Activated CD8-positive, alpha-beta T cell treated with anti-CD3 and anti-CD28 coated beads for 36 hours (primary cell): Measurements from ENCODE around the gene PANK4. TPM values are rescaled to one million over a fixed set of nuclear protein-coding genes. Genes with fewer than 3 reads are reported as not detected.
"Not testable (repeated sequence)": the region's sequence is repeated elsewhere in the genome, so short reads cannot be mapped to it uniquely, and the experiment has no call there.

Source experiments
- ATAC-seq: fragments of 200-7000 bp; cut with Tn5 transposase; one replicate; pipeline ENCODE4 v1.10.0; 2021; ENCODE audit warnings: mild to moderate bottlenecking, moderate library complexity
- CTCF ChIA-PET: fragments of 350-600 bp; sonication (Branson Sonifier 250); formaldehyde crosslinking; loops from one replicate; lab custom pipeline; 2021; ENCODE audit warnings: antibody characterized with exemption; lab: Charles Lee
- POLR2A ChIA-PET: fragments of 350-600 bp; sonication (Branson Sonifier 250); formaldehyde crosslinking; loops from one replicate; lab custom pipeline; 2021; ENCODE audit warnings: antibody characterized with exemption; lab: Charles Lee
- DNase-seq: peaks from one replicate; pipeline ENCODE4 v3.0.0-alpha.2; 2020
- H3K27ac Mint-ChIP-seq: one replicate; pipeline ENCODE4 v1.8.0; 2021; ENCODE audit warnings: mild to moderate bottlenecking, mixed read lengths
- H3K27me3 Mint-ChIP-seq: one replicate; pipeline ENCODE4 v1.8.0; 2021; ENCODE audit warnings: mixed read lengths
- H3K36me3 Mint-ChIP-seq: one replicate; pipeline ENCODE4 v1.8.0; 2021; ENCODE audit warnings: low read depth, mixed read lengths
- H3K4me1 Mint-ChIP-seq: one replicate; pipeline ENCODE4 v1.8.0; 2021; ENCODE audit warnings: low read depth, mixed read lengths
- H3K4me3 Mint-ChIP-seq: one replicate; pipeline ENCODE4 v1.8.0; 2021; ENCODE audit warnings: mild to moderate bottlenecking, moderate library complexity, mixed read lengths
- H3K9me3 Mint-ChIP-seq: one replicate; pipeline ENCODE4 v1.8.0; 2021; ENCODE audit warnings: mixed read lengths
- CTCF ChIP-seq: fragments of 200-600 bp; IDR thresholded peaks from one replicate; pipeline ENCODE4 v1.8.0; 2022; ENCODE audit warnings: antibody characterized with exemption, mild to moderate bottlenecking
- intact Hi-C: fragments of 100-400 bp; cut with micrococcal nuclease; formaldehyde crosslinking; loops from one replicate; pipeline ENCODE4 v1.10.0; 2022
- total RNA-seq, 2 experiments: library from RNA; stranded (reverse); gene quantifications; one replicate each; pipeline ENCODE4 v1.2.3, GENCODE V29; 2021

The PANK4 gene
- total RNA-seq, 2 experiments from 2014 or later = 39.0 to 40.6 TPM

- TF ChIP-seq CTCF = no peak
- intact Hi-C loops = loop anchor here (10.0 kb wide), 1 partner anchor 93 kb away; no protein-coding TSS in a partner anchor
- ATAC-seq (no peak), DNase-seq (no peak)
- H3K36me3 Mint-ChIP-seq = peaks cover 12% of the 10 kb centered on the region
- H3K4me1 Mint-ChIP-seq = peaks cover 35% of the 10 kb centered on the region
- no peak overlapping the region for H3K27ac Mint-ChIP-seq
- ChIA-PET CTCF (no interaction called here), POLR2A (interaction anchor here (0.8 kb wide), 1 partner anchor 33 kb away, joined by 6 read pairs; no protein-coding TSS in a partner anchor)
- no peak overlapping the region for H3K4me3 Mint-ChIP-seq
- H3K9me3 Mint-ChIP-seq = no peaks in the 10 kb centered on the region
- no peaks in the 10 kb centered on the region for H3K27me3 Mint-ChIP-seq
These were observed 25.8 kb upstream of the PANK4 start for GRCh38 chr1:2552189-2552588.

GRCh38 chr1:2551544-2551943 lies 25.1 kb upstream of the PANK4 start:
- Mint-ChIP-seq H3K27ac (peak overlapping the region; percentile 15), H3K4me1 (peaks cover 35% of the 10 kb centered on the region)
- H3K4me3 Mint-ChIP-seq, DNase-seq, H3K27me3 Mint-ChIP-seq, ATAC-seq, CTCF ChIA-PET, H3K36me3 Mint-ChIP-seq, H3K9me3 Mint-ChIP-seq: not testable (repeated sequence)
- intact Hi-C loops = loop anchor here (10.0 kb wide), 1 partner anchor 93 kb away; no protein-coding TSS in a partner anchor
- POLR2A ChIA-PET = interaction anchor here (0.8 kb wide), 1 partner anchor 33 kb away, joined by 6 read pairs; no protein-coding TSS in a partner anchor

GRCh38 chr1:2550309-2550861 lies 24.0 kb upstream of the PANK4 start:
- CTCF ChIA-PET, DNase-seq, H3K36me3 Mint-ChIP-seq, H3K4me3 Mint-ChIP-seq, POLR2A ChIA-PET, H3K27me3 Mint-ChIP-seq, ATAC-seq, H3K9me3 Mint-ChIP-seq: not testable (repeated sequence)
- Mint-ChIP-seq H3K27ac (peak overlapping the region; percentile 98), H3K4me1 (peaks cover 35% of the 10 kb centered on the region)
- intact Hi-C loops = loop anchor here (10.0 kb wide), 1 partner anchor 94 kb away; no protein-coding TSS in a partner anchor

- POLR2A ChIA-PET = interaction anchor here (1.3 to 8.3 kb wide), 3 partner anchors 8 to 36 kb away, joined by 4 to 138 read pairs (median 39); partner anchors contain the start of genes HES5, PANK4 and PRXL2B
- intact Hi-C loops = loop anchor here (5.0 to 10.0 kb wide), 3 partner anchors 38 to 137 kb away; partner anchors contain the start of genes PEX10 and PRXL2B
- CTCF ChIA-PET = interaction anchor here (0.9 to 2.8 kb wide), 6 partner anchors 9 to 355 kb away, joined by 3 to 11 read pairs (median 3); partner anchors contain the start of gene FAAP20
- Mint-ChIP-seq H3K27ac (peak overlapping the region; percentile 98), H3K4me3 (peak overlapping the region; percentile 83), H3K4me1 (peaks cover 30% of the 10 kb centered on the region)
- not testable (repeated sequence) for H3K9me3 Mint-ChIP-seq, ATAC-seq, H3K36me3 Mint-ChIP-seq, DNase-seq, H3K27me3 Mint-ChIP-seq
These were observed 23.1 kb upstream of the PANK4 start for GRCh38 chr1:2549367-2550029.

GRCh38 chr1:2548068-2548589 lies 21.7 kb upstream of the PANK4 start:
- DNase-seq (peak; percentile 91), ATAC-seq (peak; percentile 19)
- peak; percentile 96 for TF ChIP-seq CTCF
- CTCF ChIA-PET = interaction anchor here (0.6 to 2.8 kb wide), 14 partner anchors 8 to 353 kb away, joined by 3 to 30 read pairs (median 7); partner anchors contain the start of genes FAAP20, HES5, PANK4 and PEX10
- Mint-ChIP-seq H3K27ac (peak overlapping the region; percentile 98), H3K4me1 (peaks cover 23% of the 10 kb centered on the region), H3K9me3 (no peaks in the 10 kb centered on the region), H3K27me3 (no peaks in the 10 kb centered on the region), H3K36me3 (no peaks in the 10 kb centered on the region), H3K4me3 (peak overlapping the region; percentile 83)
- intact Hi-C loops = loop anchor here (5.0 kb wide), 2 partner anchors 39 to 136 kb away; partner anchors contain the start of genes PEX10 and PRXL2B
- POLR2A ChIA-PET = interaction anchor here (0.6 to 8.3 kb wide), 12 partner anchors 8 to 319 kb away, joined by 3 to 138 read pairs (median 4); partner anchors contain the start of genes HES5, PANK4, PEX10 and PRXL2B
